Astrocyte of the spinal cord (primary cell): Measurements from ENCODE around the gene PERCC1.

Experiments used
- DNase-seq: peaks from one replicate; pipeline ENCODE4 v3.0.0; 2011; ENCODE audit warnings: low read depth, low spot score
- H3K4me3 ChIP-seq: 2 replicates; pipeline ENCODE4 v1.5.1; 2011; ENCODE audit warnings: low read depth, mild to moderate bottlenecking, low read length, moderate library complexity
- in situ Hi-C: cut with HindIII; loops from 2 replicates; pipeline ENCODE4 v1.10.0; 2017; ENCODE audit warnings: low sequenced_read_pairs
- TF ChIP-seq, protein P1 (sequence below): IDR thresholded peaks from 2 replicates; pipeline ENCODE4 v1.5.1; 2012; ENCODE audit warnings: low read depth, mild to moderate bottlenecking, low read length, inconsistent platforms

Gene PERCC1

DNA sequence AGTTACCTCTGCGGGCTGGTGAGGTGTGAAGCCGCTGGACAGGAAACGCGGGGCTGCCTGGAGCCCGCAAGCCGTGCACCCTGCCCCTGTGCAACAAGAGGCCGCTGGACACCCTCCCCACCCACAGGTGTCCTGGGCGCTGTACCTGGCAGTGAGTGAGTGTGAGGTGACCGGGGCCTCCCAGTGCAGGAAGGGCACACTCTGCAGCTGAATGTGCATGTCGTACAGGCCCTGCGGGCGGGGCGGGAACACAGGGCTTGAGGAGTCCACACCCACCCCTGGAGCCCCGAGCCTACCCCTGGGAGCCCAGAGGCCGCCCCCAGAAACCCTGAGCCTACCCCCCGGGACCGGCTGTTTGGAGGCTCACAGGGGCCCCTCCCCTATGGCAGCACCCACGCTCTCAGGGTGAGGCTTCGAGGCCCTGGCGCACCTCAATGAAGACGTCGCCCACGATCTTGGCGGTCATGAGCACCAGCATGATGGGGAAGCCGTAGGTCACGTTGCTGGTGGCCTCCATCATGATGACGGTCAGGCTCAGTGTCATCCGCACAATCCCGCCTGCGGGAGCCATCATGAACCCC, 17.7 kb downstream of the PERCC1 start:
- no peak overlapping the region for H3K4me3 ChIP-seq
- no peak for DNase-seq
- TF ChIP-seq, protein P1, sequence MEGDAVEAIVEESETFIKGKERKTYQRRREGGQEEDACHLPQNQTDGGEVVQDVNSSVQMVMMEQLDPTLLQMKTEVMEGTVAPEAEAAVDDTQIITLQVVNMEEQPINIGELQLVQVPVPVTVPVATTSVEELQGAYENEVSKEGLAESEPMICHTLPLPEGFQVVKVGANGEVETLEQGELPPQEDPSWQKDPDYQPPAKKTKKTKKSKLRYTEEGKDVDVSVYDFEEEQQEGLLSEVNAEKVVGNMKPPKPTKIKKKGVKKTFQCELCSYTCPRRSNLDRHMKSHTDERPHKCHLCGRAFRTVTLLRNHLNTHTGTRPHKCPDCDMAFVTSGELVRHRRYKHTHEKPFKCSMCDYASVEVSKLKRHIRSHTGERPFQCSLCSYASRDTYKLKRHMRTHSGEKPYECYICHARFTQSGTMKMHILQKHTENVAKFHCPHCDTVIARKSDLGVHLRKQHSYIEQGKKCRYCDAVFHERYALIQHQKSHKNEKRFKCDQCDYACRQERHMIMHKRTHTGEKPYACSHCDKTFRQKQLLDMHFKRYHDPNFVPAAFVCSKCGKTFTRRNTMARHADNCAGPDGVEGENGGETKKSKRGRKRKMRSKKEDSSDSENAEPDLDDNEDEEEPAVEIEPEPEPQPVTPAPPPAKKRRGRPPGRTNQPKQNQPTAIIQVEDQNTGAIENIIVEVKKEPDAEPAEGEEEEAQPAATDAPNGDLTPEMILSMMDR = no peak
- in situ Hi-C loops = no loop called here

DNA sequence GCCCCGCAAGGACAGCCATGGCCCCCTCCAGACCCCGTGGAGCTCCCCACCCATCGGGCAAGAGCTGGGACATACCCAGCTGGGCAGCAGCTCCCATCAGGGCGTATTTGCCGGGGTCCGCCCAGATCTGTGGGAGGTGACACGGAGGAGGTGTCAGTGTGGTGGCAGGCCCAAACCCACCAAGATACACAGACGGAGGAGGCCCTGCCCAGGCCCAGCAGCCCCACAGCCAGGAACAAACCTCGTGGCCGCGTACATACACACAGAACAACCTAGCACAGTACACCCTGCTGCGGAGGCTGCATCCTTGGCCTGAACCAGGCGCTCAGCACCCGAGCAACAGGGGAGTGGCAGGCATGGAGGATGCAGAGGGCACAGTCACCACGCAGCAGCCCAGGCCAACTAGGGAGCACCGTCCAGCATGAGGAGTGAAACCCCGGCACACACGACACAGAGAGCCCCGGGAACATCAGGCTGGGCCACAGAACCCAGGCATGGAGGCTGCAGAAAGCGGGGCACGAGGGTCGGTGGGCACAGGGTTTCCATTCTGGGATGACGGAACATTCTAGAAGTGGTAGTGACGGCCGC, 18.4 kb downstream of the PERCC1 start:
- in situ Hi-C loops = no loop called here
- DNase-seq = no peak
- H3K4me3 ChIP-seq = no peak overlapping the region
- TF ChIP-seq, protein P1 = no peak

DNA sequence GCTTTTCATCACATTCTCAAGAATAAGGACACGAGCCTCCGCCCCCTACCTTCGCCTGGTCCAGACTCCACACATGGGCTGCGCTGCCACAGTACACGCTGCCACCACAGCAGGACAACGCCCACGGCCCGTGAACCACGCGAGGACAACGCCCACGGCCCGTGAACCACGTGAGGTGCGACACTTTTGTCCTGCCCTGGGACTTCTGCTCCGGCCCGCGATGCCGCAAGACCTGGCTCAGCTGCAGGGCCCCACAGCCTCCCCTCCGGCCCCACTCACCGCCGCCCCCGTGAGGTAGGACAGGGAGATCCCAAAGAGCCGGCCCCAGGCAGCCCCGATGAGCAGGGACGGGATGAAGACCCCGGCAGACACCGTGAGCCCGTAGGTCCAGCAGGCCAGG, 19.3 kb downstream of the PERCC1 start:
- no peak overlapping the region for H3K4me3 ChIP-seq
- TF ChIP-seq, protein P1 = no peak
- in situ Hi-C loops = no loop called here
- no peak for DNase-seq

DNA sequence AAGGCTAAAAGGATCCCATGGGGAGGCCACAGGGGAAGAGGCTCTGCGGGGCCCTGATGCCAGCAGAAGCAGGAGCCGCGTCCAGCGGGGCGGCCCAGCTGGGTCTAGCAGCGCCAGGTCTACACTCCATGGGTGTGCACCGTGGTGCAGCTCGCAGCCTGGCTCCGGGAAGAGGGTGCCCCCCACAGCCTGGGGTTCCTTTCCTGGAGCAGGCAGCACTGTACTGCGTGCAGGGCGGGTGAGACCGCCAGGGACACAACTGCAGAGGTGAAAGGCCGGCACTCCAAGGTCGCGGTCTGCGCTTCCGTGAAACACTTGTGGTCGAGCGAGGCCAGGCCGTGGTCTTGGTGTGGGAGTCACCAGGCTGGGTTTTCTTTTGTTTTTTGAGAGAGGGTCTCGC, 20.0 kb downstream of the PERCC1 start:
- TF ChIP-seq, protein P1 = no peak
- no peak overlapping the region for H3K4me3 ChIP-seq
- no peak for DNase-seq
- in situ Hi-C loops = no loop called here

DNA sequence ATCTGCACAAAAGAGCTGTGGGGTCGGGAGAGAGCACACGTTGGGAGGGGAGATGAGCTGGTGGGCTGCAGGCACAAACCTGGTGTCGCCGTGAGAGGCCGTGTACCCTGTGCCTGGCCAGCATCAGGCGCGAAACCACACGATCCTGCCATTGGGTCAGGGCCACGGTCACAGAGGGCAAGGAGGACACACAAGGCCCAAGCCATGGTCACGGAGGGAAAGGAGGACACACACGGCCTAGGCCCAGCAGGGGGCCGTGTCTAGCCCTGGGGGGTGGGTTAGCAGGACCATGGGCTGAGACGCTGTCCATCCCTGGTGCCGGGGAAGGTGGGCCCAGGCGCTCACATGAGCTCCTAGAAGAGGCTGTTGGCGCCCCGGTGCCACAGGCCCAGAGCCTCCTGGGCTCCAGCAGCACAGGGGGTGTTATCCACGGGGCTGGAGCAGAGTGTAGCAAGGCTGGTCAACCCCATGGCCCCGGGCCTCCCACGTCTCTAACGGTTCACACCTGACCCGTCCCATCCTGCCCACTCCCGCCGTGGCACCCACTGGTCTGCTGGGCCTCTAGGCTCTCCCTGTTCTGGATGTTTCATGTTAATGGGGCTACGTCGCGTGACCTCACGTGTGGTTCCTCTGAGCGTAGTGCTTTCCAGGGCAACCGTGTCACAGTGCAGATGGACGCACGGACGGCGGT, 21.0 kb downstream of the PERCC1 start:
- H3K4me3 ChIP-seq = no peak overlapping the region
- TF ChIP-seq, protein P1 = no peak
- DNase-seq = no peak
- in situ Hi-C loops = no loop called here

DNA sequence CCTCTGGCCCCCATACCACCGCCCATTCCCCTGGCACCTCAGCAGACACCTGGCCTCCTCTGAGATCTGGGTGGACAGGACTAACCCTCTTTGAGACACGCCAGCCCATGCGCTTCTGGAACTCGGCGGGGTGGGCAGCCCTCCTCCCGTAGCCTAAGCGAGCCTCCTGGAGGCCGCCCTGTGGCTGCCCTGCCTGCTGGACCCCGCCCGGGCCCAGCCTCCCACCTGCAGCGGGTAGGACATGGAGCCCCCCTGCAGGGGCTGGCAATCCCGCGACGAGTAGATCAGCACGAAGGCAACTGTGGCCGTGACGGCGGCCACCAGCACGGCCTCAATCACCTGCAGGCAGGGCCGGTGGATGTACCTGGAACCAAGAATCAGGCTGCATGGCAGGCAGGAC, 21.7 kb downstream of the PERCC1 start:
- no peak overlapping the region for H3K4me3 ChIP-seq
- in situ Hi-C loops = no loop called here
- DNase-seq = no peak
- TF ChIP-seq, protein P1 = no peak
